ENCODE measurements around the gene COL27A1. TPM values are rescaled to one million over a fixed set of nuclear protein-coding genes. Genes with fewer than 3 reads are reported as not detected.

The COL27A1 gene
- total RNA-seq, 4 donors from 2014 or later: 2.1 to 9.0 (median 3.8) TPM

DNA sequence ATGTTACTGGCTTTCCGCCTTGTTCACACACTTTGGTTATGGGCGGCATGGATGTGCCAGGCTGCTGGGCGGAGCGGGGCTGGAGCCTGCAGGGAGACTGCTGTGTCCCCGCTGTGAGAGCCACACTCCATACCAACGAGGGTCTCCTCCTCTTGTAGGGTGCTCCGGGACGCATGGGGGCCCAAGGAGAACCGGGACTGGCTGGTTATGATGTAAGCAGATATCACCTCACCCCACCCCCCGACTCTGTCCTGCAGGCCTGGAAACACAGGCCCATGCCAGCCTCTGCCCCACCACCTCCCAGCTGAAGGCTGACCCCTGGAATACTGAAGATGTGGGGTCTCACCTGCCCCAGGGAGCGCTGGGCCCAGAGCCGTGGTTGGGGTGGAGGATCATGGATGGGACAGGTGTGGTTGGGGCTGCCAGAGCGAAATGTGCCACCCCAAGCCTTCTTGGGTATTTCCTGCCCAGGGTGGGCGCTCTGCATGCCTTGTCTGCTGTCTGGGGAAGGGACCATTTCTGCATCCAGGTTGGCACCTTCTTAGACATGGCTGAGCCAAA lies 128.3 kb downstream of the COL27A1 start:
- intact Hi-C loops (cut with DNase I; ENCODE audit: low total_unique reads): no loop called here
- in situ Hi-C loops (cut with MboI; ENCODE audit: low pct_ligation_motif_present in 1 of 4, low pct_unique_long_range_greater_than_20kb in 1 of 4, low sequenced_read_pairs in 3 of 4): loop anchor here in 3 of 4 donors (10.0 to 25.0 kb wide), 5 partner anchors 129 to 471 kb away; partner anchors contain the start of genes AMBP (in 1 of the 3), COL27A1 (in 1 of the 3) and KIF12 (in 1 of the 3)
- 88% methylated on average over 13 of the region's 14 CpGs; no CpG with 5 or more reads in 1 of the 2 donors for WGBS, 2 donors (ENCODE audit: low coverage in 1 of 2)
- Histone ChIP-seq H3K4me3 (no peak overlapping the region), H3K4me1 (no peaks in the 10 kb centered on the region), H3K9me3 (no peaks in the 10 kb centered on the region), H3K36me3 (no peaks in the 10 kb centered on the region), H3K27me3 (no peaks in the 10 kb centered on the region), H3K27ac (no peak overlapping the region)
- TF ChIP-seq, protein P1, sequence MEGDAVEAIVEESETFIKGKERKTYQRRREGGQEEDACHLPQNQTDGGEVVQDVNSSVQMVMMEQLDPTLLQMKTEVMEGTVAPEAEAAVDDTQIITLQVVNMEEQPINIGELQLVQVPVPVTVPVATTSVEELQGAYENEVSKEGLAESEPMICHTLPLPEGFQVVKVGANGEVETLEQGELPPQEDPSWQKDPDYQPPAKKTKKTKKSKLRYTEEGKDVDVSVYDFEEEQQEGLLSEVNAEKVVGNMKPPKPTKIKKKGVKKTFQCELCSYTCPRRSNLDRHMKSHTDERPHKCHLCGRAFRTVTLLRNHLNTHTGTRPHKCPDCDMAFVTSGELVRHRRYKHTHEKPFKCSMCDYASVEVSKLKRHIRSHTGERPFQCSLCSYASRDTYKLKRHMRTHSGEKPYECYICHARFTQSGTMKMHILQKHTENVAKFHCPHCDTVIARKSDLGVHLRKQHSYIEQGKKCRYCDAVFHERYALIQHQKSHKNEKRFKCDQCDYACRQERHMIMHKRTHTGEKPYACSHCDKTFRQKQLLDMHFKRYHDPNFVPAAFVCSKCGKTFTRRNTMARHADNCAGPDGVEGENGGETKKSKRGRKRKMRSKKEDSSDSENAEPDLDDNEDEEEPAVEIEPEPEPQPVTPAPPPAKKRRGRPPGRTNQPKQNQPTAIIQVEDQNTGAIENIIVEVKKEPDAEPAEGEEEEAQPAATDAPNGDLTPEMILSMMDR (IDR thresholded peaks at IDR 0.05): no peak
- TF ChIP-seq POLR2A (IDR thresholded peaks at IDR 0.05) (no peak), POLR2AphosphoS5 (IDR thresholded peaks at IDR 0.05) (no peak), EP300 (IDR thresholded peaks at IDR 0.05; ENCODE audit: low read depth) (no peak)
- DNase-seq: no peak

DNA sequence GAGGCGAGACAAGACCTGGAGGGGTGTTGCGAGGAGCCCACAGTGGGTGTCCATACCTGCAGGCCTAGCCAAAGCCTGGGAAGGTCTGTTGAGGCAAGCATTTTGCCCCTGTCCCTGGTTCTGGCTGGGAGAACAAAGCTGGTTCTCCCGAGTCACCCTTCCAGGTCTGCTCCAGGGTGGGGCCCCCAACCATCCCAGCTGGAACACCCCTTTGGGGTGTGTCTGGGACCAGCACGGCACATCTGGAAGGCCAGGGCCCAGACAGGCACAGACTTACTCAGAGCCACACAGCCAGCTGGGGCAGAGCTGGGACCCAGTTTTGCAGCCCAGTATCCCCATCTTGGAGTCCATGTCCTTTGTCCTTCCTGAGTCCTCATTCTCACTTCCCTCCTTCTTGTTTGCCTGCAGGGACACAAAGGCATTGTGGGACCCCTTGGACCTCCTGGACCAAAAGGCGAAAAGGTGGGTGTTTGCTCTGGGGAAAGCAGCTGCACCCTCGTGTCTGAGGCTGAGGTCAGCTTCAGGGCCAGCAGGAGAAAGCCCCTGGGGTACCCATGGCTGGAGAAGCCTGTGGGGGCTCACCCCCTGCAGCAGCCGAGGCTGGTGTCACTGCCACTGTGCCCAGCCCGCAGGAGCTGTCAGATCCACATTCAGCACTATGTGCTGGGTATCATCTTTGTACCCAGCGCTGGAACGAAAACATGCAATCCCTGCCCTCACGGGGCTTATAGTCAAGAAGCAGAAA lies 129.2 kb downstream of the COL27A1 start:
- no peaks in the 10 kb centered on the region for H3K9me3 ChIP-seq
- no peak overlapping the region for H3K4me3 ChIP-seq
- no peaks in the 10 kb centered on the region for H3K36me3 ChIP-seq
- in situ Hi-C loops (cut with MboI; ENCODE audit: low pct_ligation_motif_present in 1 of 4, low pct_unique_long_range_greater_than_20kb in 1 of 4, low sequenced_read_pairs in 3 of 4) (loop anchor here in 3 of 4 donors (10.0 to 25.0 kb wide), 5 partner anchors 130 to 472 kb away; partner anchors contain the start of genes AMBP (in 1 of the 3), COL27A1 (in 1 of the 3) and KIF12 (in 1 of the 3)), intact Hi-C loops (cut with DNase I; ENCODE audit: low total_unique reads) (no loop called here)
- H3K27me3 ChIP-seq: no peaks in the 10 kb centered on the region
- TF ChIP-seq POLR2AphosphoS5 (IDR thresholded peaks at IDR 0.05) (no peak), EP300 (IDR thresholded peaks at IDR 0.05; ENCODE audit: low read depth) (no peak), POLR2A (IDR thresholded peaks at IDR 0.05) (no peak)
- TF ChIP-seq, protein P1 (IDR thresholded peaks at IDR 0.05): no peak
- 78 to 87% methylated on average over 3 to 11 of the region's 11 CpGs for WGBS, 2 donors (ENCODE audit: low coverage in 1 of 2)
- no peak overlapping the region for H3K27ac ChIP-seq
- H3K4me1 ChIP-seq: no peaks in the 10 kb centered on the region
- no peak for DNase-seq

DNA sequence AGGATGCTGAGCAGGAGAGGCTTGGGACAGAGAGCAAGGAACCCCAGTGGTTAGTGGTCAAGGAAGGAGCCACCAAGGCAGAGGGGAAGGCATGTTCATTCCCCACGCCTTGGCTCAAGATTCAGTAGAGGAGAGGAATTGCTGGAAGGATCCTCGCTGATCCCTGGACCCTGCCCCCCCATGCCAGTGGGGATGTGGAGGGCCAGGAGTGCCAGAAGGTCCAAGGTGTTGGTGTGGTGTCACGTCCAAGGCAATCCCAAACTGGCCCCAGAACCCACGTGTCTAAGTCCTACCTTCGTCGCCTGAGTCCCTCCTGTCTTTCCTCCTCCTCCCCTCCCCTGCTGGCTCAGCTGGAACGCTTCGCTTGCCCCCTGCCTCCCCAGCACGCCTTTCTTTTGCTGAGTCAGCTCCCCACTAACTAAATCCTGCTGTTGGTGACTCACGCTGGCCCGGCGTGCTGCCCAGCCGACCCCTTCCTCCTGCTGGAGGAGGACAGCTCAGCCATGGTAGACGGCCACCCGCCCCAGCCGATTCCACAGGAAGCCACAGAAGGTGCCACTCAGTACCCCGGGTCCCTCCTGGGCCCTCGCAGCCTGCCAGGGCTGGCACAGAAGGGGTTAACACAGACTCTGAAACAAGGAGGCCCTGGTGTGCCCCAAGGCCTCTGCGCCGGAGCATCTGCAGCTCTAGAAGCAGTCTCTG lies 130.0 kb downstream of the COL27A1 start:
- Histone ChIP-seq H3K4me3 (no peak overlapping the region), H3K9me3 (no peaks in the 10 kb centered on the region), H3K4me1 (no peaks in the 10 kb centered on the region), H3K27me3 (no peaks in the 10 kb centered on the region), H3K36me3 (no peaks in the 10 kb centered on the region), H3K27ac (no peak overlapping the region)
- DNase-seq: no peak
- in situ Hi-C loops (cut with MboI; ENCODE audit: low pct_ligation_motif_present in 1 of 4, low pct_unique_long_range_greater_than_20kb in 1 of 4, low sequenced_read_pairs in 3 of 4) (loop anchor here in 3 of 4 donors (10.0 to 25.0 kb wide), 5 partner anchors 131 to 473 kb away; partner anchors contain the start of genes AMBP (in 1 of the 3), COL27A1 (in 1 of the 3) and KIF12 (in 1 of the 3)), intact Hi-C loops (cut with DNase I; ENCODE audit: low total_unique reads) (no loop called here)
- WGBS, 2 donors (ENCODE audit: low coverage in 1 of 2): 40 to 69% methylated on average over 6 to 20 of the region's 20 CpGs
- TF ChIP-seq, protein P1 (IDR thresholded peaks at IDR 0.05): no peak

DNA sequence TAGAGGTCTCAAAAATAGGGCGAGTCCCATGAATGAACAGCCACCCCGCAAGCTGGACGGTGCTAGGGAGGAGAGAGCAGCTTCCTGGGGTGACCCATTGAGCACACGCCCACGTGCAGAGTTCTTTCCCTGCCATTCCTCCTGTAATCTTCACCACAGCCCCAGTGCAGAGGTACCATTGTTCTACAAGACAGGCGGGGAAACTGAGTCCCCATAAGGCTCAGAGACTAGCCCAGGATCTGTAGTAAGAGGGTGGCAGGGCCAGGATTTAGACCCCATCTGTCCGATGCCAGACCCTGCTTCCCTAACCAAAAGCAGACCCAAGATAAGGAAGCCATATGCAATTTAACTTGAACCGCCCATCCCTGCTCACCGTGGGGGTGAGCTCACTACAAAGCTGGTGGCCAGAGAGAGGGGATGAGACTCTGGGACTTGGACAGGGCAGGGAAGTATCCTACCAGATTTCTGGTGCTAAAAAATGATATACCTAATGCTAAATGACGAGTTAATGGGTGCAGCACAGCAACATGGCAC lies 130.9 kb downstream of the COL27A1 start:
- no peaks in the 10 kb centered on the region for H3K9me3 ChIP-seq
- in situ Hi-C loops (cut with MboI; ENCODE audit: low pct_ligation_motif_present in 1 of 4, low pct_unique_long_range_greater_than_20kb in 1 of 4, low sequenced_read_pairs in 3 of 4) (loop anchor here in 3 of 4 donors (10.0 to 25.0 kb wide), 5 partner anchors 131 to 474 kb away; partner anchors contain the start of genes AMBP (in 1 of the 3), COL27A1 (in 1 of the 3) and KIF12 (in 1 of the 3)), intact Hi-C loops (cut with DNase I; ENCODE audit: low total_unique reads) (no loop called here)
- 81% methylated on average over 10 of the region's 10 CpGs; no CpG with 5 or more reads in 1 of the 2 donors for WGBS, 2 donors (ENCODE audit: low coverage in 1 of 2)
- no peak overlapping the region for H3K4me3 ChIP-seq
- DNase-seq: no peak
- TF ChIP-seq, protein P1 (IDR thresholded peaks at IDR 0.05): no peak
- no peak for TF ChIP-seq EP300 (IDR thresholded peaks at IDR 0.05; ENCODE audit: low read depth)
- no peak for TF ChIP-seq POLR2AphosphoS5 (IDR thresholded peaks at IDR 0.05)
- TF ChIP-seq POLR2A (IDR thresholded peaks at IDR 0.05): no peak
- H3K27me3 ChIP-seq: no peaks in the 10 kb centered on the region
- H3K4me1 ChIP-seq: no peaks in the 10 kb centered on the region
- no peaks in the 10 kb centered on the region for H3K36me3 ChIP-seq
- H3K27ac ChIP-seq: no peak overlapping the region

Measured in transverse colon (tissue), 4 donors.